ENCODE data around the gene ACVR2A.
A peak's percentile ranks its signal among the peaks of the same experiment; 100 is the strongest.

Gene ACVR2A

DNA sequence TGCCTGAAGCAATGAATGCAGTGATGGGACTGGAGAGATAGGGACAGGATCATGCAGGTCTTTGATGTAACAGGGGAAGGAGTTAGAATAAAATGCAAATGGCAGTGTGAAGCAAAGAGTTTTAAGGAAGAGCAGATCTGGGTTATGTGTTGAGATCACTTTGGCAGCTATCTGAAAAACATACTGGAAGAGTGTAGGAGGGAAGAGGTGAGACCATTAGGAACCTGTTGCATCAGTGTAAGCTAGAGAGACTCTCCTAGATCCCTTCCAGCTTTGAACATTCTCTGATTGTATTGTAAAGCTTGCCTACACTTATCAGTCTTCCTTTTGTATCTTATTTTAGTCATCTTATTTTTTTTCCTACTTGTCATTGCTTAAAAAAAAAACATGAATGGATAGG, 10.5 kb downstream of the ACVR2A start:
- no peak for DNase-seq (ENCODE audit: low spot score)

DNA sequence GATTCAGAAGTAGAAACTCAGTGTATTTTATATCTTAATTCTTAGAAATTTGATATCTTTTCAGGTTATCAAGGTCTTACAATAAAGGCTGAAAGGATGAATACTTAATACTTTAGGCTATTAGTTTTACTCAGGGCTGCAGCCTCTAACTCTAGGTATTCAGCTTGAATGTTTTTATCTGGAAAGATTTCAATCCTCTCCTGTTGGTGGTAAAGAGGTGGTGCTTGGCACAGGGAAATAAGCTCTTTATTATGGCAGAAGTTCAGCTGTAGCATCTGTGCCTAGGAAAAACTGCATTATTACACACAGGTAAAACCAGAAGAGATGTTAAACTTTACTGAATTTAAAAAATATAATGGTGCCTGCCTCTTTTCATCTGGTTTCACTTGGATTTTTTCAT, 11.1 kb downstream of the ACVR2A start:
- no peak for DNase-seq (ENCODE audit: low spot score)

- no peak for DNase-seq (ENCODE audit: low spot score)
These were observed 15.2 kb downstream of the ACVR2A start for GRCh38 chr2:147860009-147860408.

DNA sequence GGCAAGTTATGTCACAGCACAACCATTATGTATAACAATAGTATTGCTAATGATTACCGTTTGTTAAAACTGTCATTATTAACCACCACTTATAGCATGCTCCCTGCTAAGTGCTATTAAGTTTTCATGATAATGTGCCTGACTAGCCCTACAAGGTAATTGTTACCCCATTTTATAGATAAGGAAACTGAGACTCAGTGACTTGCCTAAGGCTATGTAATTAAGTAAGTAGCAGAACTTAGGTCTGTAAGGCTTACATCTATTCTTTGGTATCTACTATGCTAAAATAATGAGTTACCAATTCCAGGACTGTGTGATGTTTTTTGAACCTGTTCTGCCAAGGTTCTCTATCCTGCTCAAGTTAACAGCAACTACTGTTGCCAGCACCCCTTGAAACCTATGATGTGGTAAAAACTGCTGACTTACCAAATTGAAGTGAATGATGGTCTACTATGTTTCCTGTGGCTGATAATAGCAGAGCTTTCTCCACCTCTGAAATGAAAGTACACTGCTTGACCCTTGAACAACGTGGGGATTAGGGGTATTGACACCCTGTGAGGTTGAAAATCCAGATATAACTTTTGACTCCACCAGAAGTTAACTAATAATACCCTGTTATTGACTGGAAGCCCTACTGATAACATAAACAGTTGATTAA, 18.2 kb downstream of the ACVR2A start:
- no peak for DNase-seq (ENCODE audit: low spot score)

GRCh38 chr2:147863835-147864234, 19.0 kb downstream of the ACVR2A start:
- no peak for DNase-seq (ENCODE audit: low spot score)

GRCh38 chr2:147865560-147865959, 20.7 kb downstream of the ACVR2A start:
- no peak for DNase-seq (ENCODE audit: low spot score)

DNA sequence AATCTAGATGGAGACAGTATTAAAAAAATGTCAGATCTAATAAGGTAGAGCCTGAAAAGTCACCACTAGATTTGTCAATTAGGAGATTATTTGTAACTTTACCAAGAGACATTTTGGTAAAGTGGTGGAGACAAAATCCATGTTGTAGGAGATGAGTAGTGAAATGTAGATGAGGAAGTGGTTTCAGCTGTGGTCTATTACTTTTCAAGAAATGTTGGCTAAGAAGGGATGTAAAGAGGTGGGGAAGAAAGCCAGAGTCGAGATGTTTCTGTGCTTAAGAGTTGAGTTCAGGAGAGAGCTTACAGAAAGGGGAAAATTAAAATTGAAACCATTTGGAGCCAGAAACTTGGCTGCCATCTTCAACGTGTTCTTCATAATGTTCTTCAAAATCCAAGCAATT, 22.2 kb downstream of the ACVR2A start:
- DNase-seq (ENCODE audit: low spot score), result no peak

GRCh38 chr2:147869934-147870333, 25.1 kb downstream of the ACVR2A start:
- no peak for DNase-seq (ENCODE audit: low spot score)

GRCh38 chr2:147872967-147873366, 28.1 kb downstream of the ACVR2A start:
- no peak for DNase-seq (ENCODE audit: low spot score)

GRCh38 chr2:147873859-147874483, 29.1 kb downstream of the ACVR2A start:
- DNase-seq (ENCODE audit: low spot score), result no peak

GRCh38 chr2:147879846-147880245, 35.0 kb downstream of the ACVR2A start:
- DNase-seq (ENCODE audit: low spot score), result no peak

DNA sequence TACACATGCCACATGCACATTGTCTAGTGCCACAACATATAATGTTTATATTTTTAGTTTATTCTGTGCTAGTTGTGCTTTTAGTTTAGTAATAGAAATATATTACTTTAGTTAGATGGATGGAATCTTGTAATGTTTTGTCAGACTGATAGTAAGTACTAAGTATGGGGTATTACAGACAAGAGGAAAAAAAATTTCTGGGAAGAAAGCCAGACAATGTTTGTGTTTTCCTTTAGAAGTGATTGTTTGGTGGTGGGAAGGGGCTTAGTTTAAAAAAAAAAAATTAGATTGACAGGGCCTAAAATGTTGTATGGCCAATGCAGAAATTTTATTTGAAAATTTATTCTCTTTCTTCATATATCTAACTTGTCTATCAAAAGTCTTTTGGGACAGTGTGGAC, 37.8 kb downstream of the ACVR2A start:
- DNase-seq (ENCODE audit: low spot score), result no peak

GRCh38 chr2:147884830-147885229, 40.0 kb downstream of the ACVR2A start:
- no peak for DNase-seq (ENCODE audit: low spot score)

DNA sequence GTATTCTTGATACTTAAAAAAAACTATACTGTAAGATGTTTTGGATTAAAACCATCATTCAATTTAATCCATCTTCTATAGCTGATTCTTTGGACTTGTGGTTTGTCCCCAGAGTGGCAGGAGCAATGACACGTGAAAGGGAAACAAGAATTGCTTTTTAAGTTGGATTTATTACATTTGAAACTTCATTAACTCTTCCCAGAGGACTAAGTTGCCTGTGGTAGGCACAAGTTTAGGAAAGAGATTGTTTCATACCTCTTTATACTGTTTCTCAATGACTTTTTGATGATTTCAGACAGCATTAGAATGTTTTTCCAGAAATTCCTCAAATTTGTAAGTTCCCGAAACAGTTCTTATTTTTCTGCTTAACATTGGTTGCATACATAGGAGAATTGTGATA, 41.3 kb downstream of the ACVR2A start:
- DNase-seq (ENCODE audit: low spot score), result no peak

DNA sequence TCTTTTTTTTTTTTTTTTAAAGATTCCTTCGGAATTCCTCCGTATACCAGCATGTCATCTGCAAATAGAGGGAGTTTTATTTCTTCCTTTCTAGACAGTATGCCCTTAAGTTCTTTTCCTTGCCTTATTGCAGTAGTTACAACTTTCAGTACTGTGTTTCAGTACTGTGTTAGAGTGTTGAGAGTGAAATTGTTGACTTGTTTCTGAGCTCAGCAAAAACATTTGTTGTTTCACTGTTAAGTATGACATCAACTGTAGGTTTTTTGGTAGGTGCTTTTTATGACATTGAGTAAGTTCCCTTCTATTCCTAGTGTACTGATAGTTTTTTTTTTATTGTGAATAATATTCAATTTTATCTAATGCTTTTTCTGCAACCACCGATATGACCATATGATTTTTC, 43.9 kb downstream of the ACVR2A start:
- DNase-seq (ENCODE audit: low spot score), result no peak

DNA sequence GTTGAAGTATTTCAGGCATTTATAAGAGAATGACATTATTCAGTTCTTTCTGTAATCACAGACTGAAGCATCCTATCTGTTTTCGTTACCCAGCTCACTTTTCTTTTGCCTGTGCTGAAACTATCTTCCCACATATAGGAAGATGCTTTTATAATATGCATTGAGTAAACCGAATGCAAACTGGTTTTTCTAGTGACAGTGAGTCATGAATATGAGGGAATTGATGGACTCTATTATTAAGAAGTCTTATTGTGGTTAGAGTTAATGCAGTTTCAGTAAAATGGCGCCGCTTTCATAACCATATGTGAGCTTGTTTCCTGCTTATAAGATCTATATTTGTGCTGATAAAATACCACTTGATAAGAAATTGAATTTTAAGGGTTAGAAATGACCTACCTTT, 59.2 kb downstream of the ACVR2A start:
- DNase-seq (ENCODE audit: low spot score), result no peak

DNA sequence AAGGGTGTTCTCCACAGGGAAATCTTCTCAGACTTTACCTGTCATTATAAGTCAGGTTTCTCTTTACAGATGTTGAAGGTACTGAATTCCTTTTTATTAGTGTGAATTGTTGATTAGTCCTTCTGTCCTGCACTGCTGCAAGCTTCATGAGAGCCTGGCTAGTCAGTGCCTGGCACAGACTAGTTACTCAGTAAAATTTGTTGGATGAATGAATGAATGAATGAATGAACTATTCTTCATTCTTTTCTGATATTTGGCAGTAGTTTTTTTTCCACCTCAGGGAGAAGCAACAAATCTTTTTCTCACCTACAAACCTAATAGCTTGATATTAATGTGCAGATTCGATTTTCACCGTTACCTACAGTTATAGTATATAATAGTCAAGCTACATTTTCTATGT, 64.3 kb downstream of the ACVR2A start:
- no peak for DNase-seq (ENCODE audit: low spot score)

GRCh38 chr2:147910990-147911473, 66.2 kb downstream of the ACVR2A start:
- peak; percentile 78 for DNase-seq (ENCODE audit: low spot score)

DNA sequence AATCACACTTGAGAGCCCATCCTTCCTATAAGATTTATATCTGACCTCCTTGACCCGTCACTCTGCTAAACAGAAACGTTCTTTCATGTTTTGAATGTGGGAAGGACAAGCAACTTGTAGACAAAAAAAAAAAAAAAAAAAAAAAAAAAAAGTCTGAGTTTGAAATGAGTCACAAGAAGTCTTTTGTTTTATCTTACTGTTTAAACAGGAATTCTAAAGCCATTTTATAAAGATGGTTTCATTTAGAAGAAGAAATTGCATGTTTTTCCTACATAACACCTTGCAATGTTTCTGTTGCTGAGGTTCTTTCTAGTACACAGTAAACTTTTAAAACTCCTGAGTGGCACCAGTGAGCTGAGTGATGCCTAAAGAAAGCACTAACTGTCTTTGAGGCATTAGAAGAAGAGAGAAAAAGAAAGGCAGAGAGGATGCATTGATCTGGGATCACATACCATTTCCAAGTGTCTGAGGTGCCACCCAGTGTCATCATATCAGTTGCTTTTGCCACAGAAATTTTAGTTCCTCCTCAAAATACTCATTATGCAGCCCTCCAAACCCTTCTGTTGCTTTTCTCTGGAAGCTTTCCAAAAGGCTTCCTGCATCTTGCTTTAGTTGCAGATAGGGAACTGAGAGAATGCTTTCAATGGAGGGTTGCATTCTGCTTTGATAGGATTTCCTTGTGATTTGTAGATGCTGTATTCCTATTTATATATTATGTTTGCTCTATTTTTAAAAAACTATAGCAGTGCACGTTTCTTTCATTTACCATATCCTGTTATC, 69.1 kb downstream of the ACVR2A start:
- DNase-seq (ENCODE audit: low spot score), result peak; percentile 70

GRCh38 chr2:147916067-147916466, 71.2 kb downstream of the ACVR2A start:
- DNase-seq (ENCODE audit: low spot score), result no peak

DNA sequence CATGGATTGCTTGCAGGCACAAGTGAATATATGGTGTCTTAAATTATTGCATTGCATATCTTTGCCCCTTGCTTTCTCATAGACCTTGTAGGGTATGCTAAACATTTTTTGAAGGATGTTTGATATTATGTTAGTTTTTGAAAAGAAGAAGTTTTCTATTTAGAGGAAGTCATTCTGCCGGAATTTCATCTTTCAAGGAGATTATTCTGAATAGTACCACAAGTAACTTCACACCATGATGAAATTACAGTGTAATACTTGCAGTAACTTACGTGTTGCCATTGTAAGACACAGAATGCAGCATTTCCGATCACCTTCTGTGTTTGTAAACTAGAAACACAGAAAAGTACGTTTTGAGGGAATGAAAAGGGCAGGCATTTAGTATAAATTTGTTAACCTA, 71.9 kb downstream of the ACVR2A start:
- no peak for DNase-seq (ENCODE audit: low spot score)

GRCh38 chr2:147917161-147917560, 72.3 kb downstream of the ACVR2A start:
- no peak for DNase-seq (ENCODE audit: low spot score)

- DNase-seq (ENCODE audit: low spot score), result no peak
These were observed 79.0 kb downstream of the ACVR2A start for GRCh38 chr2:147923846-147924245.
